H1 (cell line): Measurements from ENCODE around the gene GJC2. TPM values are rescaled to one million over a fixed set of nuclear protein-coding genes. Genes with fewer than 3 reads are reported as not detected.

Experiments used
- CTBP2 ChIP-seq: IDR thresholded peaks from 2 replicates; pipeline ENCODE4 v1.7.0; 2011; ENCODE audit warnings: borderline replicate concordance, mild to moderate bottlenecking, moderate library complexity, mixed read lengths, low read length; ENCODE audit not compliant: insufficient read depth, insufficient read length
- POLR2AphosphoS5 ChIP-seq: IDR thresholded peaks from 2 replicates; pipeline ENCODE4 v1.6.1; 2011; ENCODE audit warnings: low read depth, low read length
- POU5F1 ChIP-seq: IDR thresholded peaks from 2 replicates; pipeline ENCODE4 v1.6.1; 2011; ENCODE audit warnings: low read depth, mild to moderate bottlenecking, low read length, moderate library complexity
- SAP30 ChIP-seq: fragments of 300-600 bp; sonication (generic); IDR thresholded peaks from 2 replicates; pipeline ENCODE4 v1.7.1; 2012; ENCODE audit warnings: low read length, moderate library complexity, mild to moderate bottlenecking, inconsistent platforms; ENCODE audit not compliant: insufficient read depth, insufficient replicate concordance
- polyA plus RNA-seq, 7 experiments: library from polyadenylated mRNA; depleted of rRNA in 3 of 7; stranded (reverse) in 5 of 7; unstranded in 2 of 7; fragments of >200 nt in 5 of 7; fragments of 200-250 nt in 2 of 7; gene quantifications; 1 replicate in 5 of 7; 2 replicates in 1 of 7; 4 replicates in 1 of 7; pipeline versions ENCODE4 v1.2.1 to v1.2.3, GENCODE V29; 2011 to 2013; ENCODE audit warnings: missing spikeins in 2 of 7, mixed read lengths in 2 of 7
- total RNA-seq: library from RNA; stranded (reverse); fragmentation: NEBNext Ultra II Directional; extraction: Animal tissue kit (Norgen Biotek cat#: 25700); gene quantifications from 2 replicates; pipeline ENCODE4 v1.2.1, GENCODE V29; 2021
- TF ChIP-seq, protein P1 (sequence below): IDR thresholded peaks from 2 replicates; pipeline ENCODE4 v1.6.1; 2011; ENCODE audit warnings: low read length, improper control_type of control experiment

GJC2 gene
- total and polyA plus RNA-seq, 2 of the 8 experiments (the other 6 are each of a cell fraction or from before 2014, with no cell fraction given) = 0.17 to 0.54 TPM

- TF ChIP-seq SAP30 (no peak), POU5F1 (no peak), POLR2AphosphoS5 (no peak), CTBP2 (no peak)
- TF ChIP-seq, protein P1, sequence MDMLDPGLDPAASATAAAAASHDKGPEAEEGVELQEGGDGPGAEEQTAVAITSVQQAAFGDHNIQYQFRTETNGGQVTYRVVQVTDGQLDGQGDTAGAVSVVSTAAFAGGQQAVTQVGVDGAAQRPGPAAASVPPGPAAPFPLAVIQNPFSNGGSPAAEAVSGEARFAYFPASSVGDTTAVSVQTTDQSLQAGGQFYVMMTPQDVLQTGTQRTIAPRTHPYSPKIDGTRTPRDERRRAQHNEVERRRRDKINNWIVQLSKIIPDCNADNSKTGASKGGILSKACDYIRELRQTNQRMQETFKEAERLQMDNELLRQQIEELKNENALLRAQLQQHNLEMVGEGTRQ = no peak
Measured at GRCh38 chr1:228120351-228120750, 29.4 kb upstream of the GJC2 start (continued).
